BLaER1 (cell line): Measurements from ENCODE around the gene ACSL5.

Experiments
- H3K27ac ChIP-seq: shearing (Covaris generic); formaldehyde crosslinking; 2 replicates; pipeline ENCODE4 v1.8.1; 2022
- H3K27me3 ChIP-seq: shearing (Covaris generic); formaldehyde crosslinking; 2 replicates; pipeline ENCODE4 v1.8.1; 2022
- H3K36me3 ChIP-seq: shearing (Covaris generic); formaldehyde crosslinking; 2 replicates; pipeline ENCODE4 v1.8.1; 2022
- H3K4me1 ChIP-seq: shearing (Covaris generic); formaldehyde crosslinking; 2 replicates; pipeline ENCODE4 v1.8.1; 2022
- H3K4me2 ChIP-seq: shearing (Covaris generic); formaldehyde crosslinking; 2 replicates; pipeline ENCODE4 v1.8.1; 2022
- H3K4me3 ChIP-seq: shearing (Covaris generic); formaldehyde crosslinking; 2 replicates; pipeline ENCODE4 v1.8.1; 2022
- H3K9ac ChIP-seq: shearing (Covaris generic); formaldehyde crosslinking; 2 replicates; pipeline ENCODE4 v1.8.1; 2022
- H3K9me3 ChIP-seq: shearing (Covaris generic); formaldehyde crosslinking; 2 replicates; pipeline ENCODE4 v1.8.1; 2022
- H4K20me1 ChIP-seq: shearing (Covaris generic); formaldehyde crosslinking; 2 replicates; pipeline ENCODE4 v1.8.1; 2022
- Cebpa-rat ChIP-seq: shearing (Covaris generic); IDR thresholded peaks from 2 replicates; pipeline ENCODE4 v1.8.1; 2022

ACSL5 gene

DNA sequence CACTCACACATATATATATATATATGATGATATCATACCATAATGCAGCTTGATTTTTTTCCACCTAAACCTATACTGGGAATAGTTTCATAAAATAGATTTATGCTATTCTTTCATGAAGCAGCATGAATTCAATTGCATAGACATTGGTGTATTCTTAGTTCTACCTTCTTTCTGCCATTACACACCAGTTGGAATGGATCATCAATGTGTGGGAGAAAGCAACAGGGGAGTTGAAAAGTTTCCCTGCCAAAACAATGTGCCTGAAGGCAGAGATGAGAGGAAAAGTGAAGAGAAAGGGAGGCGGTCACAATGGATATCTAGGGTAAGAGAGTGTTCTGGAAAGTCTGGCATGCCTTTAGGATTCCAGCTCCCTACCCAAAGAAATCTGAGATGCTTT lies 25.2 kb upstream of the ACSL5 start:
- Histone ChIP-seq H3K27me3 (no peaks in the 10 kb centered on the region), H3K9ac (no peak overlapping the region), H3K27ac (no peak overlapping the region), H3K4me2 (no peak overlapping the region), H4K20me1 (no peaks in the 10 kb centered on the region), H3K4me1 (0 out of 2 replicates have a peak, but pooled peaks cover 7% of the 10 kb centered on the region), H3K4me3 (no peak overlapping the region), H3K9me3 (peaks cover 12% of the 10 kb centered on the region; the same call in 1 of the 2 replicates), H3K36me3 (no peaks in the 10 kb centered on the region)
- TF ChIP-seq Cebpa-rat: no peak

DNA sequence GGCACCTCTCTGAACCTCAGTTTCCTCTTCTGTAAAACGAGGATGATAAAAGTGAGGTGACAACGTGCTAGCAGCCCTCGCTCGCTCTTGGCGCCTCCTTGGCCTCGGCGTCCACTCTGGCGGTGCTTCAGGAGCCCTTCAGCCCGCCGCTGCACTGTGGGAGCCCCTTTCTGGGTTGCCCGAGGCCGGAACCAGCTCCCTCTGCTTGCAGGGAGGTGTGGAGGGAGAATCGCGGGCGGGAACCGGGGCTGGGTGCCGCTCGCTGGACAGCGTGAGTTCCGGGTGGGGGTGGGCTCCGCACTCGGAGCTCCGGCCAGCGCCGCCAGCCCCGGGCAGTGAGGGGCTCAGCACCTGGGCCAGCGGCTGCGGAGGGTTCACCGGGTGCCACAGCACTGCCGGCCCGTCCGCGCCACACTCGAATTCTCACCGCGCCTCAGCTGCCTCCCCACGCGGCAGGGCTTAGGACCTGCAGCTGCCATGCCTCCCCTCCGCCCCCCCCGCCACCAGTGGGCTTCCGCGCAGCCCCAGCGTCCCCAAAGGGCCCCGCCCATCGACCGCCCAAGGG lies 24.3 kb upstream of the ACSL5 start:
- no peak for TF ChIP-seq Cebpa-rat

DNA sequence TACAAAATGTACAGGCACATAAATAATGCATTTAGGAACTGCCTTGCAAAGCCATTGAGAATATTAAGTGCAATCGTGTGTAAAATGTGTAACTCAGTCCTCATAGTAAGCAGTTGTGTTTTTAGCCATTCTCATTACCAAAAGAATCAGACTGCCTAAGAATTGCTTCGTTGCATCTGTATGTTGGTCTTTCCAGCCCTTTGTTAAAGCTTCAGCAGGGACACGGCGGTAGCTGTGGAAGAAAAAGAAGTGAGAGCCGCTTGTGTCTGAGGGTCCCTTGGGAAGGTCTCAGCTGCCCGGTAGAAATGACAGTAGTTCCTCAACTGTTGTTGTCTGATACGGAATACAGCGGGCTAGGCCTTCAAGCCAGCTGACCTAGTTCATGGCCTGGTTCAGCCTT lies 22.8 kb upstream of the ACSL5 start:
- H3K4me1 ChIP-seq: 0 out of 2 replicates have a peak, but pooled peaks cover 7% of the 10 kb centered on the region
- H3K9ac ChIP-seq: no peak overlapping the region
- peak overlapping the region; percentile 8; the same call in 1 of the 2 replicates for H3K4me2 ChIP-seq
- H3K27ac ChIP-seq: no peak overlapping the region
- no peaks in the 10 kb centered on the region for H3K27me3 ChIP-seq
- no peaks in the 10 kb centered on the region for H4K20me1 ChIP-seq
- H3K36me3 ChIP-seq: no peaks in the 10 kb centered on the region
- H3K9me3 ChIP-seq: peaks cover 12% of the 10 kb centered on the region; the same call in 1 of the 2 replicates
- TF ChIP-seq Cebpa-rat: no peak
- H3K4me3 ChIP-seq: no peak overlapping the region

More for the DNA sequence above, 24.3 kb upstream of the ACSL5 start:
- Histone ChIP-seq H3K27me3 (no peaks in the 10 kb centered on the region), H3K36me3 (no peaks in the 10 kb centered on the region), H3K9me3 (peaks cover 12% of the 10 kb centered on the region; the same call in 1 of the 2 replicates), H4K20me1 (no peaks in the 10 kb centered on the region), H3K4me1 (0 out of 2 replicates have a peak, but pooled peaks cover 7% of the 10 kb centered on the region), H3K4me2 (no peak overlapping the region), H3K27ac (no peak overlapping the region), H3K4me3 (no peak overlapping the region), H3K9ac (no peak overlapping the region)

DNA sequence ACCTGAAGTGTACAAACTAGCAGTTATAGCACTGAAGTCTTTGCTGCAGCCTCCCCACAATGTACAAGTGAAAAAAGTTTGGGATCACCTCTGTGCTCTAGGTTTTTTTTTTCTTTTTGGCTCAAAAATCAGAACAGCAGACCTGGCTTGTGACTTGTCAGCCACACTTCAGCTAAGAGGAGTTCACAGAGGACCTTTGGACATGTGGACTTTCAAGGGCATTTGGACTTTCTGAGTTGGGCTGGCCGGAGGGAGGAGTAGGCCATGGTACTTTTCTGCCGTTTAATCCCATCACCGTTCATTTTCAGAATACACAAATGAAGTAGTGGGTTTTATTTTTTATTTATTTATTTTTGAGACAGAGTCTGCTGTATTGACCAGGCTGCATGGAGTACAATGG lies 21.9 kb upstream of the ACSL5 start:
- TF ChIP-seq Cebpa-rat: no peak
- Histone ChIP-seq H3K27me3 (no peaks in the 10 kb centered on the region), H3K4me3 (no peak overlapping the region), H3K9ac (no peak overlapping the region), H3K9me3 (peaks cover 12% of the 10 kb centered on the region; the same call in 1 of the 2 replicates), H4K20me1 (no peaks in the 10 kb centered on the region), H3K4me1 (0 out of 2 replicates have a peak, but pooled peaks cover 7% of the 10 kb centered on the region), H3K4me2 (no peak overlapping the region), H3K27ac (no peak overlapping the region), H3K36me3 (no peaks in the 10 kb centered on the region)

DNA sequence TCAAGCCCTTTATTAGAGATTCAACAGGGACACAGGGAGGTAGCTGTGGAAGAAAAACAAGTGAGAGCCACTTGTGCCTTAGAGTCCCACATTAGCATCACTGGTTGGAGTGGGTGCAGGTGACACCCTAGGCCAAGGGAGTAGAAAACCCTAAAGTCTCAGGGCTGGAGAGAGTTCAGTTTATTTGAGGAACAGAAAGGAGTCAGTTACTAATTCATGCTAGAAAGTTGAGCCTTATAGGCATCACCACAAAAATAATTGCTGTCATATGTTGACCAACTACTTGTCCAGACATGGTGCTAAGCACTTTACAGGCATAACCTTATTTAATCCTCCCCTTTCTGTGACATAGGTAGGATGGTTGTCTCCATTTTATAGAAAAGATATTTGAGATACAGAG lies 20.9 kb upstream of the ACSL5 start:
- Histone ChIP-seq H4K20me1 (no peaks in the 10 kb centered on the region), H3K4me1 (0 out of 2 replicates have a peak, but pooled peaks cover 7% of the 10 kb centered on the region), H3K9ac (no peak overlapping the region), H3K4me2 (no peak overlapping the region), H3K27ac (no peak overlapping the region), H3K9me3 (peaks cover 12% of the 10 kb centered on the region; the same call in 1 of the 2 replicates), H3K36me3 (no peaks in the 10 kb centered on the region), H3K27me3 (no peaks in the 10 kb centered on the region), H3K4me3 (no peak overlapping the region)
- no peak for TF ChIP-seq Cebpa-rat

DNA sequence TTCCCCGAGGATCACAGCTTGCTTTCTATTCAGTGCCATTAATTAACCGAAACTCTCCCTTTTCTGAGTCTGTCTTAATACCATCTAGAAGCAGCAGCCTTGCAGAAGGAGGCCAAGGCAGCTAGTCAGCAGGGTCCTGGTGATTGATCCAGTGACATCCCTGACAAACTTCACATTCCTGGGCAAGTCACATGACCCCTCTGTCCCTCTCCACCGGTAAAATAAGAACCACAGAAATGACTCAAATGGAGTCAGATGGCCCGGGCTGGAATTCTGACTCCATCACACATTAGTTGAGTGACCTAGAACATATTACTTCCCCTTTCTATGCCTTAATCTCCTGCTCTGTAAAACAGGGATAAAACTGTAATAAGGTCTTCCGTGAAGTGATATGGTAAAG lies 17.2 kb upstream of the ACSL5 start:
- H3K4me2 ChIP-seq: no peak overlapping the region
- no peaks in the 10 kb centered on the region for H3K9me3 ChIP-seq
- no peaks in the 10 kb centered on the region for H3K36me3 ChIP-seq
- H3K27ac ChIP-seq: no peak overlapping the region
- no peaks in the 10 kb centered on the region for H3K4me1 ChIP-seq
- no peaks in the 10 kb centered on the region for H4K20me1 ChIP-seq
- no peak for TF ChIP-seq Cebpa-rat
- H3K9ac ChIP-seq: no peak overlapping the region
- no peak overlapping the region for H3K4me3 ChIP-seq
- no peaks in the 10 kb centered on the region for H3K27me3 ChIP-seq

DNA sequence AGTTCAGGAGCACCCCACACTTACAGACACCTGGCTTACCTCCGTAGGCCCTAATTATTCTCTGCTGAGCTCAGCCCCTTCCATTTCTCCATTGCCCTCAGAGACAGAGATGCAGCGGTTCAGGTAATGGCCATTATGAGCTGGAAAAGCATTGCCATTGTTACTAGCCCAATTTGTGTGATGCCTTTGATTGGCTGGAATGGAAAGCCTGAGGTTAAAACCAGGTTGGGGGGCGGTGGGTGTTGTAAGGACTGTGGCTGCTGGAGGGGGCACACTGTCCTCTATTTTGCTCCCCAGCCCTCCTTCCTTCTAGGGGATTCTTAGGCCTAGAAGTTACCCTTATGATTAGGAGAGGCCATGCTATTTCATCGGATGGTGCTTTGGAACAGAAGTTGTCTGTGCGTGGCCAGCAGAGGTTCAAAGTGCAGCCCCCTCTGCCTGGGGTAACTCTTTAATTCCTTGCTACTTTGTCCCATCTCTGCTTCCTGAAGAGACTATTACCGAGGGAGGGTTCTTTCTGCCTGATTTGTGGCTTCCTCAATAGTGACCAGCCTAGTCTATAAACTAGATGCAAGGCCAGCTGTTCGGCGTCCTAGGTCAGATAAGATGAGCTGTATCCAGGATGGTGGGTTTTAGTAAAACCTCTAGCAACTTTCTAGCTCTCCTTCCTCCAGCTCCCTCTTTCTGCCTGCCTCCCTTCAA lies 14.2 kb upstream of the ACSL5 start:
- no peak overlapping the region for H3K4me2 ChIP-seq
- no peak overlapping the region for H3K27ac ChIP-seq

DNA sequence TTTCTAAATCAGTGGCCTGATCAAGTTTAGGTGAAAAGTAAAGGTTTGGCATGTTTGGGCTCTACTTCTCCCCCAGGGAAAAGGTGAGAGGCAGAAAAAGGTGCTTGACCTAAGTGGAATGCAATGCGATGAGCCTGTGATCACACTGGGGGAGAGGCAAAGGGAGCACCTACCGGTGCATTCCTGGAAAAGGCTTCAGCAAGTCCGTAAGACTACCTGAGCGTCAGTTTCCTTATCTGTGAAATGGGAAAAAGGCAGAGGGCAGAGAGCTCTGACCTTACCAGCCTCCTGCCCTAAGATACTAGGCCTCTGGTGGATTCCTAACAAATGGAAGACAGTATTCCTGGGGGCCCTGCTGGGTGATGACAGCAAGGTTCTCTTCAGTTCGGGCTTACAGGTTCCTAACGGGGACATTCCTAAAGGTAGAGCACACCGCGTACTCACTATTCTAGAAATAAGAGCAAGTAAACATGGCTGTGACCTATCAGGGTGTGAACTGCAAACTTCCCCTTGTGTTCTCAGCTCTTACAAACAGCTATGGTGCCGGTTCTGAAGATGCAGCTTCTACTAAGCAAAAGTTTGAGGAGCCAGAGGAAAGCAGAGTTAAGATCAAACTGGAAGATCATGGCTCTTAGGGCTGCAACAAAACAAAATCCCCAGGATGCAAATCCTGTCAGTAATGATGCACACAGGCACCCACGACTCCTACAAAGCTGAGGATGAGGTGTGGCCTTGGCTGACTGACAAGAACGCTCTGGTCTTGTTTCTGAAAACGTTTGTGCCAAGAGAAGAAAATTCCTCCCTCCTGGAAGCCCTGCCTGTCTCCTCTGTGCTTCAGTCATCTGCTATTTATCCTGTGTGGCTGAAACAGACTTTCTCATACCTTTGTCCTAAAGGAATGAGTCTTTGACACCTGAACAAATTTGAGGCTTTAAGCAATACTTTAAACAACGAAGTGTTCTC lies 13.3 kb upstream of the ACSL5 start:
- Histone ChIP-seq H3K4me1 (no peaks in the 10 kb centered on the region), H3K4me2 (no peak overlapping the region), H3K9ac (no peak overlapping the region), H3K27me3 (no peaks in the 10 kb centered on the region), H3K4me3 (no peak overlapping the region), H4K20me1 (no peaks in the 10 kb centered on the region), H3K36me3 (no peaks in the 10 kb centered on the region), H3K9me3 (no peaks in the 10 kb centered on the region), H3K27ac (no peak overlapping the region)
- no peak for TF ChIP-seq Cebpa-rat

More for the DNA sequence above, 14.2 kb upstream of the ACSL5 start:
- no peak for TF ChIP-seq Cebpa-rat
- H4K20me1 ChIP-seq: no peaks in the 10 kb centered on the region
- no peaks in the 10 kb centered on the region for H3K4me1 ChIP-seq
- no peaks in the 10 kb centered on the region for H3K9me3 ChIP-seq
- H3K4me3 ChIP-seq: no peak overlapping the region
- no peaks in the 10 kb centered on the region for H3K27me3 ChIP-seq
- H3K36me3 ChIP-seq: no peaks in the 10 kb centered on the region
- H3K9ac ChIP-seq: no peak overlapping the region

DNA sequence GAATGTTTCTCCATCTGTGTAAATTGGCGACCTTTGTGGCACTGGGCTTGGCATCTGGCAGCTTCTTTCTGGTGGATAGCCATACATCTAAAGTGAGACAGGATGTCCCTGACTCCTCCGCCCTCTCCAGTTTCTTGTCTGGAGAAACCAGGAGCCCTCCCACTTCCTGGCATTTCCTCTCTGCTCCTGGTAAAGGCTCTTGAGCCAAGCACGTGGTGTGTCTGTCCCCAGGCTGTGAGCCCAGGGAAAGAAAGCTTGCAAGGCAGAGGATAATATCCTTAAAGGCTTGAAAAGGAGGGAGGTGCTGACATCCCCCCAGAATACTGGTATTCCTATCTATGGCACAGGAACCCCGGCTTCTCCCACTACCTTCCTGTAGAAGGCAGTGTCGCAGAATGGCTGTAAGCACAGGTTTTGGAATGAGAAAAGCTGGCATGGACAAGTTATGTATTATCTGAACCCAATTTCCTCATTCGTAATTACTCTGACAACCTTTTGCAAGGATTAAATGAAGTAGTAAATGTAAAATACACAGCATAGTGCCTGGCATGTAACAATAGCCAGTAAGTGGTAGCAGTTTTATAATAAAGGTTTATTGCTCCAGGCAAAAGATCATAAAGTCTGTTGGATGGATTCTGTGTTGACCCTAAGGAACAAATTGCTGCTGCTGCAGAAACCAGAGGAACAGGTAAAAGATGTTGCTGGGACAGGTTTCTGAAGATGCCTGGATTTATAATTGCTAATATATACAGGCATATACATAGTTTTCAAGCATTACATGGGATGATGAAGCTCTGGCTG lies 11.8 kb upstream of the ACSL5 start:
- Histone ChIP-seq H3K27ac (no peak overlapping the region), H3K4me3 (no peak overlapping the region)

More for the DNA sequence above, 11.8 kb upstream of the ACSL5 start:
- Histone ChIP-seq H3K36me3 (no peaks in the 10 kb centered on the region), H3K27me3 (no peaks in the 10 kb centered on the region), H3K4me2 (no peak overlapping the region), H3K9ac (no peak overlapping the region), H4K20me1 (no peaks in the 10 kb centered on the region), H3K4me1 (no peaks in the 10 kb centered on the region), H3K9me3 (no peaks in the 10 kb centered on the region)
- TF ChIP-seq Cebpa-rat: no peak
